ENCODE data around the gene PLCH1. TPM values are rescaled to one million over a fixed set of nuclear protein-coding genes. Genes with fewer than 3 reads are reported as not detected.

The PLCH1 gene
- total and polyA plus RNA-seq, 10 of the 15 experiments (the other 5 are each of a cell fraction or from before 2014, with no cell fraction given) = 0.03 to 0.22 (median 0.04) TPM; not detected in 5

DNA sequence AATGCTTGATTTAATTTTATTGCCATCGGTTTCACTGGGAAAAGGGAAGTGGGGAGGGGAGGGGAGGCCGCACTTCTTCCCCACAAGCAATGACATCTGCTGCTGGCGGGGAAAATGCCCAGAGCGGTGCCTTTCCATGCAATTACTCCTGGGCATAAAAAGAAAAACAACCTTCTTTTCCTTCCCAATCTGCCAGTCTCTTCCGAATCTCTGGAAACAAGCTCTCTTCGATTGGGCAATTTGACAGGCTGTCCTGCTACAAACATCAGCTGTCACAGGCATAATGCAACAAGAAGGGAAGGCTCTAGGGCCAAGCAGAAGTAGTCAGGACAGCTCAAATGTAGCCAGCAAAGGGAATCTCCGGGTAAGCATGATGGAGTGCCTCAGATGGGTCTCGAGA, 358.0 kb downstream of the PLCH1 start (continued):
- TF ChIP-seq, protein P1, sequence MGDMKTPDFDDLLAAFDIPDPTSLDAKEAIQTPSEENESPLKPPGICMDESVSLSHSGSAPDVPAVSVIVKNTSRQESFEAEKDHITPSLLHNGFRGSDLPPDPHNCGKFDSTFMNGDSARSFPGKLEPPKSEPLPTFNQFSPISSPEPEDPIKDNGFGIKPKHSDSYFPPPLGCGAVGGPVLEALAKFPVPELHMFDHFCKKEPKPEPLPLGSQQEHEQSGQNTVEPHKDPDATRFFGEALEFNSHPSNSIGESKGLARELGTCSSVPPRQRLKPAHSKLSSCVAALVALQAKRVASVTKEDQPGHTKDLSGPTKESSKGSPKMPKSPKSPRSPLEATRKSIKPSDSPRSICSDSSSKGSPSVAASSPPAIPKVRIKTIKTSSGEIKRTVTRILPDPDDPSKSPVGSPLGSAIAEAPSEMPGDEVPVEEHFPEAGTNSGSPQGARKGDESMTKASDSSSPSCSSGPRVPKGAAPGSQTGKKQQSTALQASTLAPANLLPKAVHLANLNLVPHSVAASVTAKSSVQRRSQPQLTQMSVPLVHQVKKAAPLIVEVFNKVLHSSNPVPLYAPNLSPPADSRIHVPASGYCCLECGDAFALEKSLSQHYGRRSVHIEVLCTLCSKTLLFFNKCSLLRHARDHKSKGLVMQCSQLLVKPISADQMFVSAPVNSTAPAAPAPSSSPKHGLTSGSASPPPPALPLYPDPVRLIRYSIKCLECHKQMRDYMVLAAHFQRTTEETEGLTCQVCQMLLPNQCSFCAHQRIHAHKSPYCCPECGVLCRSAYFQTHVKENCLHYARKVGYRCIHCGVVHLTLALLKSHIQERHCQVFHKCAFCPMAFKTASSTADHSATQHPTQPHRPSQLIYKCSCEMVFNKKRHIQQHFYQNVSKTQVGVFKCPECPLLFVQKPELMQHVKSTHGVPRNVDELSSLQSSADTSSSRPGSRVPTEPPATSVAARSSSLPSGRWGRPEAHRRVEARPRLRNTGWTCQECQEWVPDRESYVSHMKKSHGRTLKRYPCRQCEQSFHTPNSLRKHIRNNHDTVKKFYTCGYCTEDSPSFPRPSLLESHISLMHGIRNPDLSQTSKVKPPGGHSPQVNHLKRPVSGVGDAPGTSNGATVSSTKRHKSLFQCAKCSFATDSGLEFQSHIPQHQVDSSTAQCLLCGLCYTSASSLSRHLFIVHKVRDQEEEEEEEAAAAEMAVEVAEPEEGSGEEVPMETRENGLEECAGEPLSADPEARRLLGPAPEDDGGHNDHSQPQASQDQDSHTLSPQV (IDR thresholded peaks at IDR 0.05) = no peak
- no peak for TF ChIP-seq JUNB (IDR thresholded peaks at IDR 0.05)

DNA sequence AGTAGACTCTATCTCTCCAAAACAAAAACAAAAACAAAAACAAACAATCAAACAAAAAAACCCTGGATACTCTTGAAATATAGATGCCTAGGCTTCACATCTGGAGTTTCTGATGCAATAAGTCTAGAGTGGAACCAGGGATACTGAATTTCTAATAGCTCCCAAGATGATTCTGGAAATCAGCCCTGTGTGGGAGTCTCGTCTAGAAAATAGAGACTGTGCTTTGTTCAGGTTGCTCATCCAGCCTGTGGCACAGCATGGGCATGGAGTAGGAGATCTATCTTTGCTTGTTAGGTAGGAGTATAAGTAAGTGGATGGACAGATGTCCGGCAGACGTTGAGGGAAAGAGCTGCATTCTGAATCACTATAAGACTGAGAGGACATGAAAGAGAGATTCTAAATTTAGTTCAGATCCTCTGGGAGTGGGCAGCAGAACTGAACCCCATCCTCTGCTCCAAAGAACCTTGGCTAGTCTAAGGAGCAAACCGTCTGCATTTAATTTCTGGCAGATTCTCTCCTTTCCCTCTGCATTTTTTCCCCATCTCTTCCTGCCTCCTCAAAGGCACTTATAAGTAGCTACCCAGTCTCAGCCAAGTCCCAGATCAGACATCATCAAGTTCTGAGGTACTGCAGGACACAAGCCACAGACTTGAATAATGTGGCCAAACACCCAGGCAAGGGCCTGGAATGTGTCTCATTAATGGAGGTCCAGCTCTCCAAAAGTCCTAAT, 358.8 kb downstream of the PLCH1 start:
- Histone ChIP-seq H3K79me2 (ENCODE audit: control insufficient read depth, insufficient read depth, low read length) (no peaks in the 10 kb centered on the region), H3K9ac (ENCODE audit: control insufficient read depth, insufficient read depth, low read length) (no peak overlapping the region), H3K4me3 (no peak overlapping the region), H3K27ac (ENCODE audit: control insufficient read depth, insufficient read depth) (no peak overlapping the region), H4K20me1 (ENCODE audit: control insufficient read depth, insufficient read depth) (no peaks in the 10 kb centered on the region), H3K36me3 (ENCODE audit: control insufficient read depth in 2 of 2, insufficient read depth in 2 of 2, low read length in 1 of 2) (no peaks in the 10 kb centered on the region), H3K27me3 (replicated peaks in 1 of 2; ENCODE audit: control insufficient read depth in 2 of 2, insufficient read depth in 2 of 2, low read length in 1 of 2) (no peaks in the 10 kb centered on the region), H3K4me1 (ENCODE audit: control insufficient read depth, insufficient read depth, low read length) (no peaks in the 10 kb centered on the region), H3K4me2 (ENCODE audit: control insufficient read depth, insufficient read depth) (no peak overlapping the region), H3K9me3 (replicated peaks; ENCODE audit: control insufficient read depth, insufficient read depth, low read length) (no peaks in the 10 kb centered on the region), H2AFZ (ENCODE audit: control insufficient read depth, low read depth, low read length) (no peak overlapping the region)
- BruUV-seq (replicated peaks) = no TSS peak
- ChIA-PET POLR2A (no interaction called here), CTCF (interaction anchor here (1.9 kb wide), 1 partner anchor 316 kb away, joined by 6 read pairs; no protein-coding TSS in a partner anchor), RAD21 (ENCODE audit: unreplicated experiment) (no interaction called here), SMC1A (ENCODE audit: uncharacterized antibody, unreplicated experiment) (no interaction called here)
- in situ Hi-C loops (cut with MboI) (no loop called here), intact Hi-C loops (cut with micrococcal nuclease; ENCODE audit: unreplicated experiment) (no loop called here)
- FAIRE-seq = no peak
- WGBS (ENCODE audit: insufficient coverage, insufficient replicate concordance, low lambda C conversion rate, missing lambda C conversion rate) = 48% methylated on average over 4 of the region's 4 CpGs
- no peak for ATAC-seq
- TF ChIP-seq LARP7 (IDR thresholded peaks at IDR 0.05) (no peak), NR2F1 (conservative IDR thresholded peaks at IDR 0.05) (no peak), NR2C2 (IDR thresholded peaks at IDR 0.05; ENCODE audit: borderline replicate concordance, control insufficient read depth, insufficient read length, low read depth) (no peak), JUNB (IDR thresholded peaks at IDR 0.05) (no peak), YBX1 (IDR thresholded peaks at IDR 0.05) (no peak), POU2F2 (IDR thresholded peaks at IDR 0.05; ENCODE audit: borderline replicate concordance, low read depth, low read length) (no peak), HDGF (IDR thresholded peaks at IDR 0.05) (no peak)
- TF ChIP-seq, protein P2, sequence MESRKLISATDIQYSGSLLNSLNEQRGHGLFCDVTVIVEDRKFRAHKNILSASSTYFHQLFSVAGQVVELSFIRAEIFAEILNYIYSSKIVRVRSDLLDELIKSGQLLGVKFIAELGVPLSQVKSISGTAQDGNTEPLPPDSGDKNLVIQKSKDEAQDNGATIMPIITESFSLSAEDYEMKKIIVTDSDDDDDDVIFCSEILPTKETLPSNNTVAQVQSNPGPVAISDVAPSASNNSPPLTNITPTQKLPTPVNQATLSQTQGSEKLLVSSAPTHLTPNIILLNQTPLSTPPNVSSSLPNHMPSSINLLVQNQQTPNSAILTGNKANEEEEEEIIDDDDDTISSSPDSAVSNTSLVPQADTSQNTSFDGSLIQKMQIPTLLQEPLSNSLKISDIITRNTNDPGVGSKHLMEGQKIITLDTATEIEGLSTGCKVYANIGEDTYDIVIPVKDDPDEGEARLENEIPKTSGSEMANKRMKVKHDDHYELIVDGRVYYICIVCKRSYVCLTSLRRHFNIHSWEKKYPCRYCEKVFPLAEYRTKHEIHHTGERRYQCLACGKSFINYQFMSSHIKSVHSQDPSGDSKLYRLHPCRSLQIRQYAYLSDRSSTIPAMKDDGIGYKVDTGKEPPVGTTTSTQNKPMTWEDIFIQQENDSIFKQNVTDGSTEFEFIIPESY (IDR thresholded peaks at IDR 0.05) = no peak
- no peak for DNase-seq (ENCODE audit: low read depth, low spot score)
